Thoracic aorta (tissue), 2 donors: ENCODE data around the gene PPP2R2D. TPM values are rescaled to one million over a fixed set of nuclear protein-coding genes. Genes with fewer than 3 reads are reported as not detected.

Experiments used
- ATAC-seq: fragments of 150-250 bp; one replicate; pipeline ENCODE4 v1.8.0; 2017; ENCODE audit warnings: low read depth; ENCODE audit not compliant: insufficient number of reproducible peaks, low FRiP score
- DNase-seq: peaks from one replicate; pipeline ENCODE4 v3.0.0-alpha.2; 2020; ENCODE audit warnings: low spot score
- H3K27ac ChIP-seq, 2 donors: fragments of 200-600 bp; sonication (generic); 1 replicate in 1 of 2; 2 replicates in 1 of 2; pipeline ENCODE4 v1.5.1; 2016; ENCODE audit warnings: mild to moderate bottlenecking in 2 of 2, moderate library complexity in 2 of 2
- H3K27me3 ChIP-seq: fragments of 200-600 bp; sonication (generic); replicated peaks from 2 replicates; pipeline ENCODE4 v1.6.0; 2016; ENCODE audit warnings: mild to moderate bottlenecking; ENCODE audit not compliant: insufficient read depth
- H3K36me3 ChIP-seq: fragments of 200-600 bp; sonication (generic); one replicate; pipeline ENCODE4 v1.5.1; 2016
- H3K4me1 ChIP-seq, 2 donors: fragments of 200-600 bp; sonication (generic); 1 replicate in 1 of 2; 2 replicates in 1 of 2; pipeline versions ENCODE4 v1.5.1 to v1.6.0; 2016; ENCODE audit warnings: low read depth in 2 of 2, mild to moderate bottlenecking in 1 of 2; ENCODE audit not compliant: control insufficient read depth in 1 of 2
- H3K4me3 ChIP-seq: fragments of 200-600 bp; sonication (generic); 2 replicates; pipeline ENCODE4 v1.5.1; 2016; ENCODE audit warnings: mild to moderate bottlenecking
- H3K9me3 ChIP-seq: fragments of 200-600 bp; sonication (generic); 2 replicates; pipeline ENCODE4 v1.5.1; 2016
- CTCF ChIP-seq: fragments of 200-600 bp; sonication (generic); IDR thresholded peaks from one replicate; pipeline ENCODE4 v1.5.1; 2019; ENCODE audit warnings: antibody characterized with exemption
- total RNA-seq, 2 donors: library from RNA; depleted of rRNA; stranded (reverse); fragments of >200 nt; gene quantifications; one replicate each; pipeline versions ENCODE4 v1.1.0 to v1.2.3, GENCODE V29; 2016

Gene PPP2R2D
- total RNA-seq, 2 donors from 2014 or later, result 23.0 to 34.1 TPM

DNA sequence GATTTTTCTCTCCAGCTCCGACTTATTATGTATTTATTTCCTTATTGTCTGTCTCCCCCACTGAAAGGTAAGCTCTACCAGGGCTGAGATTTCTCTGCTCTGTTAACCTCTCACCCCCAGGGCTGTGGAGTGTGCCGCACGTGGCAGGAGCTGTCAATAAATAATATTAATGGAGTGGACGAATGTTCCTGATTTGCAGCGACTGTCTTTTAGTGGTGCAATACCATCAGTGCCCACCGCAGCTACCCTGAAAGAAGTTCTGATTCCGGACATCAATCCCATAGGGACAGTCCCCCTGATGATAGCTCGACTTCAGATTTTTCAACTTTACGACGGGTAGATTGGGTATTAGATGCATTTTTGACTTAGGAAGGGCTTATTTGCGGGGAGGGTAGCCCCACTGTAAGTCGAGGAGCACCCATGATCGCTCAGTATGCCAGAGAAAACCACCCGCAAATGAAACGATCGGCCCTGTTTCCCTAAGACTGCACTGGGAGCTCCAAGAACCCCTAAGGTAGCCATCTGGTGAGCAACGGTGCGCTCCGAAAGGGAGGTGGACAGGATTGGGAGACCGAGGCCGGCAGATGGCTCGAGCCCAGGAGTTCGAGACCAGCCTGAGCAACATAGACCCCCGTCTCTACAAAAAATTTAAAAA is 986 bp upstream of the PPP2R2D start:
- peak; percentile 5 for TF ChIP-seq CTCF
- H3K27me3 ChIP-seq, result no peaks in the 10 kb centered on the region
- H3K4me1 ChIP-seq, result peaks cover 12 to 30% of the 10 kb centered on the region in 2 donors
- H3K9me3 ChIP-seq, result no peaks in the 10 kb centered on the region
- ATAC-seq (no peak), DNase-seq (no peak)
- no peaks in the 10 kb centered on the region for H3K36me3 ChIP-seq
- no peak overlapping the region for H3K27ac ChIP-seq
- H3K4me3 ChIP-seq, result peak overlapping the region; percentile 85

- H3K27me3 ChIP-seq, result no peaks in the 10 kb centered on the region
- TF ChIP-seq CTCF, result no peak
- peaks cover 12 to 39% of the 10 kb centered on the region in 2 donors for H3K4me1 ChIP-seq
- peak overlapping the region; percentile 70 to 89 for H3K27ac ChIP-seq
- no peak for DNase-seq
- H3K4me3 ChIP-seq, result peak overlapping the region; percentile 85
- no peaks in the 10 kb centered on the region for H3K9me3 ChIP-seq
- no peak for ATAC-seq
- H3K36me3 ChIP-seq, result no peaks in the 10 kb centered on the region
Measured at GRCh38 chr10:131901181-131901829, 497 bp downstream of the PPP2R2D start.

DNA sequence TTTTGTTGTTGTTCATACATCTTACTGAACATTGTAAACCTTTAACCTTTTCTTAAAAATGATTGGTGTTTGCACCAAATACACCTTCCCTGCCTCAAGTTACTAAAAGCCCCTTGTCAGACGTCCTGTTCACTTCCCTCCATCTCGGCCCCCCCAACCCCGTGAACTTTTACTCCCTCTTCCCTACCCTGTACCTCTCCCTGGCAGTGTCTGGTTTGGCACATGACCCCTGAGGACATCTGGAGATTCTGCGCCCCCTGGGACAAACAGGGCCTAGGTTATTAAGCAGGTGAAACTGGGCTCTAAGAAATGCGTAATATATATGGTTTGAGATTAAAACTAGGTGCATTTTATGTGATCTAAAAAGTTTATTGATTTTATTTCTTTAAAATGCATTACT is 1.4 kb downstream of the PPP2R2D start:
- no peak for ATAC-seq
- Histone ChIP-seq H3K36me3 (no peaks in the 10 kb centered on the region), H3K9me3 (no peaks in the 10 kb centered on the region), H3K4me1 (peaks cover 12 to 42% of the 10 kb centered on the region in 2 donors), H3K4me3 (peak overlapping the region; percentile 85), H3K27ac (no peak overlapping the region), H3K27me3 (no peaks in the 10 kb centered on the region)
- DNase-seq, result no peak
- TF ChIP-seq CTCF, result no peak

GRCh38 chr10:131902691-131903090 is 1.9 kb downstream of the PPP2R2D start:
- peaks cover 12 to 42% of the 10 kb centered on the region in 2 donors for H3K4me1 ChIP-seq
- no peaks in the 10 kb centered on the region for H3K27me3 ChIP-seq
- H3K4me3 ChIP-seq, result peak overlapping the region; percentile 85
- H3K27ac ChIP-seq, result no peak overlapping the region
- no peaks in the 10 kb centered on the region for H3K9me3 ChIP-seq
- H3K36me3 ChIP-seq, result no peaks in the 10 kb centered on the region
- TF ChIP-seq CTCF, result no peak
- DNase-seq, result no peak
- ATAC-seq, result no peak

GRCh38 chr10:131905267-131905571 is 4.4 kb downstream of the PPP2R2D start:
- ATAC-seq (no peak), DNase-seq (no peak)
- H3K36me3 ChIP-seq, result no peaks in the 10 kb centered on the region
- TF ChIP-seq CTCF, result no peak
- H3K27ac ChIP-seq, result no peak overlapping the region
- H3K9me3 ChIP-seq, result no peaks in the 10 kb centered on the region
- H3K4me1 ChIP-seq, result peaks cover 12 to 35% of the 10 kb centered on the region in 2 donors
- no peak overlapping the region for H3K4me3 ChIP-seq
- no peaks in the 10 kb centered on the region for H3K27me3 ChIP-seq
